IPS DF 19.7 (cell line): Measurements from ENCODE around the gene SPATA6L.
A peak's percentile ranks its signal among the peaks of the same experiment; 100 is the strongest.

Experiments
- DNase-seq: peaks from one replicate; pipeline ENCODE4 v3.0.0-alpha.2; 2013; ENCODE audit warnings: low read depth, low spot score

Gene SPATA6L, protein sequence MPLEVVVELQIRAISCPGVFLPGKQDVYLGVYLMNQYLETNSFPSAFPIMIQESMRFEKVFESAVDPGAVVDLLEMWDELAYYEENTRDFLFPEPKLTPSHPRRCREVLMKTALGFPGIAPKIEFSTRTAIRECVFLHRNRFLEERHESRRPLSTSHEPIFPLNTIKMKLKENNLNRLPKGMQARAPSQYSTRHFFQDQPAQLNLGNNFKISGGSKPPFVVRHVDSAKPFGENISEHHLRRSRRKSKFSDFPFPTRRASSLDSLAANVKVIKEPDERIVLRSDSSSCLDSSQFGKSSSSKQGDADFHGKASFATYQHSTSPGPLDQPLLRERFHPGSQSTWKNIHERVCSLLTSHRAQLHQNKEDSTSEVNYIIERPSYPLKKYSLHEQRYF

DNA sequence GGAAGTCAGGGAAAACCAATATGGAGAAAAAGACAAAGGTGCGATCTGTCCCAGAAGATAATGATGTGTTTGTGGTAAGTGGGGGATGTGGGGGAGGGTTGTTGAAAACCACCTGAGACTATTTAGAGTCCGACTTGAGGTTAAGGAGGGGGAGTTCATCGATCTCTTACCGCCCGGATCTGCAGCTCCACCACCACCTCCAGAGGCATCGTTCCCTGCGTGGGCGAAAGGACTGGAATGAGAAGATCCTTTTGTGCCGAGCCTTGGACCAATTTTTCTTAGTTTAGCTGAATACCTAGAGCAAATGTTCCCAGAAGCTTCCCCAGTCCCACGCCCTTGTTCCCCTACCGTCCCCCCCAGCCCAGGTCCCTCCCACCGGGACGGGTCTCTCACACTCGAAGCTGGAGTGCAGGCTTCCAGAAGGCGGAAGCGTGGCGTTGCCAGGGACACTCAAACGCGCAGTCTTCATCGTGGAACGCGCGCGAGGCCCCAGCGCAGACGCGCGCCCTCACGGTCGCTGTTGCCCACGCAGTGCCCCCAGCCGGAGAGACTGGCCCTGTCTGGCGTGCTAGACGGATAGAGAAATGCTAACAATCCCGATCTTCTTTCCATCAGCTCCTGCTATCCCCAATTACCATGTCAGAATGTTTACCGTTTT lies at the start of gene SPATA6L:
SPATA6L (minus strand) TSS at position 439 of the 658 bp plus-strand sequence; CDS start at position 209, 230 bp downstream.
- no peak for DNase-seq

DNA sequence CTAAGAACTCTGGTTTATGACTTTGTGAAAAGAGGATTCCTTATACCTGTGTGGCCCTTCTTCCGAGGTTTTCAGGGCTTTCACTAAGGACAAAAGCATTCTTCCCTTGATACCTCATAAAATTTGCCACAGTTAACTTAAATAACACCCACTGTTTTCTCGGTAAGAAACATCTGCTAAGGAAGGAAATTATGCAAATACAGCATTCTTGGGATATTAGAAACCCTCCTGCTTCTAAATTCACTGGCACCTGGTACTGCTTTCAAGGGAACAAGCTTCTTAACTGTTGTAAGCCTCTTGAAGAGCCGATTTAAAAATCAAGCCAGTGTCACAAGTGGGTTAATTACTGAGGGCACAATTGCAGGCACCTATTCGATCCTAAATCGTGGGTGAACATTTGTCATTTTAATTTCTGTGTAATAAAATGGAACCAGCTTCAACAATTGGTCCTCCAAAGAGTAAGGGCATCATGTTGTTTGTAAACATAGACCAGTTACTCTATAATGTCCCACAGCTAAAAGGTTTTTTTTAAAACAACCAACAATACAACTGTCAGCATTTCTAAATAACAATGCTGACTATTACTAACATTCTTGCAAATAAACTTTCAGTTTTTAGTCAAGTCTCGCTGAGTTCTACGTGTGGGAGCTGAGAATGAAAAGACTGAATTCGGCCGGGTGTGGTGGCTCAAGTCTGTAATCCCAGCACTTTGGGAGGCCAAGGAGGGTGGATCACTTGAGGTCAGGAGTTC lies 48.2 kb upstream of the SPATA6L start:
- no peak for DNase-seq

DNA sequence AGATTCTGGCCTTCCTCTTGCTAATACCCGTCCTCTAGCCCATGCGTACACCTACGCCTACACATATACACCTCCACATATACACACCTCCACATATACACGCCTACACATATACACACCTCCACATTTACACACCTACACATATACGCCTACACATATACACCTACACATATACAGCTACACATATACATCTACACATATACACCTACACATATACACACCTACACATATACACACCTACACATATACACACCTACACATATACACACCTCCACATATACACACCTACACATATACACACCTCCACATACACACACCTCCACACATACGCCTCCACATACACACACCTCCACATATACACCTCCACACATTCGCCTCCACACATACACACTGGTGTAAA lies 47.6 kb upstream of the SPATA6L start:
- no peak for DNase-seq

DNA sequence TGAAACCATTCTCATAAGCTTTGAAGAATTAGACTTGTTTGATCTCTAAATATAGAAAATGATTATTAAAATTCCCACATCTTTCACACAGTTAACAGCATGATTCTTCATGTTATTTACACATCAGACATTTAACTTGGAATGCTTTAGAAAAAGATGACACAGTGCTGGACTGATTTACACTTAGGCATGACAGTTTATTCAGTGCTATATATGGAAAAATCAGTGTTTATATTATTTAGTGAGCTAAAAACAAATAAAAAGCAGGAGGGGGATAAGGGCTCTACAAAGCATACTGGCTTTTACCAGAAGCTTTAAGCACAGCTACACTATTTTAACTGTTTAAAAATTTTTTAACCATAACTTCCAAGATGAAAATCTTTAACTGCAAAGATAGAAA lies 43.1 kb upstream of the SPATA6L start:
- no peak for DNase-seq

DNA sequence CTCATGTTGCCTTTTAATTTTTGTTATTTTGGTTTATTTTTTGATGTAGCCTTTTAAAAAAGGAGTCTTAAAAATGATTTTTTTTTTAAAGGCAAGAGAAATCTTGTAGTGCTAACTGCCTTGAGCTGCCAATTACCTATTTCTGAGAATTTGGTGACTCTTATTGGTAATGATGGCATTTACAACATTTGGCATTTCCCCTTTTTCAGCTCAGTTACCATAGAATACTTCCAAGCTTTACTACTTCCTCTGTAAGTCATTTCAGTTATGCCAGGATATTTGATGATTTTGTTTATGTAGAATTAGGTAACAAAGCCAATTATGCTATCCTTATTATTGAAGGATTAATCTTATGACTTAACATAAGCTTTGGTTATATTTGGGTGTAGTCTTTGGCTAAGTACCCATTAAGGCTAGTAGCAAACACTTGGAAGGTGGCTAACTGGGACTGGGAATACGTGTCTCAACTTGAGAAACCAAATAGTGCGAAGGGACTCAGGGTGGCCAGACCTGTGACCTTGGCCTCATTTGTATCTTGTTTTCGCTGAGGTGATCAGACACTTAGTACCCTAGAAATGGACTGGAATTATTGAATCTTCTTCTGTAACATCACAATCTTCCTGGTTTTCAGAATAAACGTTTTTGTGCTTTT lies 40.8 kb upstream of the SPATA6L start:
- no peak for DNase-seq

DNA sequence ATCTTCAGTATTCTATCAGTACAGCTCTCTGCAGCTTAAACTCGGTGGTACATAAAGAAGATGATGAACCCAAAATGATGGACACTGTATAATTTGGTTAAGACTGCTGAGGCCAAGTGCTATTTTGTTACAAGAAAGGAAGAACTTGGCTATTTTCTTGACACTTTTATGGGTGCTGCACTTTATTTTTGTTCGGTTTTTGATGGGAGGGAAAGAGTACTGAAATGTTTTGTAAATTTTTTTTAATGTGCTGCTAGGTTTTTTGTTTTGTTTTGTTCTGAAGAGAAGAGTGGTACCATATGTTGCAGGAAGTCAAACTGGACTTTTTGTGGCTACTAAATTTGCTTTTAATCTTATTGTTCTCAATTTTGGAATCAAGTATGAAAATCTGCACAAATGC lies 39.7 kb upstream of the SPATA6L start:
- no peak for DNase-seq

DNA sequence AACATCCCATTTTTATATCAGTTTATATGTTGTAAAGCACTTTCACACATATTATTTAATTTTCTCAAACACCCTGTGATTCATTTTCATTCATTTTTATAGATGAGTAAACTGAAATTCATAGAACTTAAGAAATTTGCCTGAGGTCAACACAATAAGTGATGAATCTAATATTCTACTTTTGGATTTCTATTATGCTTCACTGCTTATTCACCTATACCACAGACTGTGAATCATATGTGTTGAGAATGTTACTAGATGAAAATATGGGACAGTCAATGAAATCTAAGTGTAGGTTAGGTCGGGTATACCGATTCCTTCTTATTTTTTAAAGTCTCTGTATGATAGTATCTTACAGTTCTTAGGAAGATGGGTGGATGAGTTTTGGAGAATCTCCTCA lies 37.8 kb upstream of the SPATA6L start:
- no peak for DNase-seq

DNA sequence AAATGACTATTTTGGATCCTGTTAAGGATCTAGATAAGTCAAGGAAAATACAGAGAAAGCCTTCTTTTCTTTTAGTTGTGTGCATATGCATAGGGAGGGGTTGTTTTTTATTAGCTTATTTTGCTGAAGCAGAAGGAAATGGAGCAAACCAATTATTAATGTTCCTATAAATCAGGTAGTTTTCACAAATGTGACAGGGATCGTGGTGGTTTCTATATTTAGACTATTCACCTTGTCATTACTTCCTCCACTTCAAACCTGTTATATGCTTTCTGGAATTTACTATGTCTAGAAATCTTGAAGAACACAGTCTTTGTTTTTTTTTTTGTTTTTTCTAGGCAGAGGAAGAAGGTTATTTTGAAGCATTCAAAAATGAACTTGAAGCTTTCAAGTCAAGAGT lies 35.2 kb upstream of the SPATA6L start:
- DNase-seq: no peak

DNA sequence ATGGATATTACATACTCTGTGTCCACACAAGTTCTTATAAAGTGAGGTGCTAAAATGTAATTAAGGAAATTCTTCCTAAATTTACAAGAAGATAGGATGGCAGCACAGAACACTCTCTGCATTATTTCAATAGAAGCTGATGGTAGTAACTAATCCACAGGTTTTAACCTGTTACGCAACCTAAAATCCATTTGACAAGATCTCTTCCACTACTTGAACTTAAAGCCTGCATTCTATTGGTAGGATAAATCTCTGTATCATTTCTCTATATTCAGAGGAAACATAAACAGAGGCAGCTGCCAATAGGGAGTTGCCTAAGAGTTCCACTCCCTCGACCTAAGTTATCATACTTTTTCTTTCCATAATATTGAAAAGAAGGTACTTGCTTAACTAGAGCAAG lies 34.7 kb upstream of the SPATA6L start:
- DNase-seq: no peak

DNA sequence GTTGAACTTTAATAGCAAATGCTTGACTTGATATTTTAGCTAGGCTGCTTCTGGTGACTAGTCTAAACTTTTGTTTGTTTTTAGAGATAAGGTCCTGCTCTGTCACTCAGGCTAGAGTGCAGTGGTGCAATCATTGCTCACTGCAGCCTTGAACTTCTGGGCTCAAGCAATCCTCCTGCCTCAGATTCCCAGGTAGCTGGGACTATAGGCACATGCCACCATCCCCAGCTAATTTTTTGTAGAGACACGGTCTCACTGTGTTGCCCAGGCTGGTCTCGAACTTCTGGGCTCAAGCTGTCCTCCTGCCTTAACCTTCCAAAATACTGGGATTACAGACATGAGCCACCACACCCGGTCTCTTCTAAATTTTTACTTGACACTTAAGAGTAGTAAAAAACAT lies 33.8 kb upstream of the SPATA6L start:
- DNase-seq: no peak

DNA sequence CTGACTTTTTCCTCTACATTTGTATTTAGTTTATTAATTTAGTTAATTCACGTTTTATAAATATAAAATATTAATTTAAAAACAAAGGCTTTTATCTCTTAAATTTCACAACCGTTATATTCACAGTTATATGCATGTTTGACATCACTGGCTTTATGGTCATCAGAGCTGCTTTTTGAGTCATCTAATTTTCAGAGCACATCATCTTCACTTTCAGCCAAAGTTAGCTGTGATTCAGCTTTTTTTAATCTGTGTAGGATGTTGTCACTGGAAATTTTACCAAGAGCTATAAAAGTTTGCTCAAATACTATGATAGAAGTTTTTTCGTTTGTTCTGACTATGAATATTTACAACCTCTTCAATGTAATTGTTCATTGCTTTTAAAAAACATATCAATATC lies 25.5 kb upstream of the SPATA6L start:
- DNase-seq: no peak

DNA sequence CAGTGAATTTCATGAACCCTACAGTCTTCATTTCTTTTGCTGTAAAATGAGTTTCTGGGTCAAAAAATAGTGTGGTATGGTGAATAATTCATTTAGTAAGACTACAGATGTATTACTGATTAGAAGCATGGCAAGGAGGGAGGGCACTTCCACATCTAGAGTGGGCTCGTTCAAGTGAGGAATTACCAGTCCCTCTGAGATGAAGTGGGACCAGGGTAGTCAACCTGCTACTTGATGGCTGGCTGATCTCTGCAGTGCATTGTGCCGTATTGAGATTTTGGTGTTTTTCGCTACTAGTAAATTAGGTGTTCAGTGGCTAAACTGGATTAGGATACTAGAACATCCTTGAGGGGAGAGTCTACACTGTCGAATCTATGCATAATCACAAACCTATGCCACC lies 23.9 kb upstream of the SPATA6L start:
- no peak for DNase-seq

DNA sequence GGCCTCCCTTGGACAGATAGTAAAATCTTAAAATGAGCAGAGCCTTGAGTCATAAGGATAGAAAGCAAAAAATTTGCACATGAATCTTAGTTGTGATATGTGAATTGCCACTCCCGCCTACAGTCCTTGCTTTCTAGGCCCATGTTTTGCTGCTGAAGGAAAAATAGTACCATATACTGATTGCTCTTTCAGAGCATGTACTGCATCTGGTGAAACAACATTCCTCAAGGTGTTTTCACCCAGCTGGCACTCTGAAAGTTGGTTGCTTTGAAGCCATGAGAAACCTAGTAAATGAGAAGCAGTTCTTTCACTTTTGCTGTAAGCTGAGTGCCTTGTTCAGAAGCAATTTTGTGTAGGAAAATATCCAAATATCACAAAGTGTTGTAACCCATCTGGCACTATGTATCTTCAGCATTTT lies 23.4 kb upstream of the SPATA6L start:
- DNase-seq: no peak

DNA sequence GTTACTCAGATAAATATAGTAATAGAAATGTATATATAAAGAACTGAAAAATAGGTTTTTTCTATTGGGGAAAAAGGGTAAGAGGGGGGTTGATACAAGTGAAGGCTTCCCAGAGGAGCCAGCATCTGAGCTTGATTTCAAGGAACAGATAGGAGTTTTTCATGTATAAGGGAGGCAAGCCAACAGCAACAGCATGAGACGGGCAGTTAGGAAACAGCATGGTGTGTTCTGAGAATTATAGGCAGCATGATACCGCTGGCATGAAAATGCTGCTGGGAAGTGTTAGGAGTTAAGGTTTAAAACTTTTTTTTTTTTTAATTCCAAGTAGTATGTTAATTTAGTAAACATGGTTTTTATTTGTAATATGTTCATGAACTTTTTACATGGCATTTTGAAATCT lies 22.7 kb upstream of the SPATA6L start:
- DNase-seq: no peak

DNA sequence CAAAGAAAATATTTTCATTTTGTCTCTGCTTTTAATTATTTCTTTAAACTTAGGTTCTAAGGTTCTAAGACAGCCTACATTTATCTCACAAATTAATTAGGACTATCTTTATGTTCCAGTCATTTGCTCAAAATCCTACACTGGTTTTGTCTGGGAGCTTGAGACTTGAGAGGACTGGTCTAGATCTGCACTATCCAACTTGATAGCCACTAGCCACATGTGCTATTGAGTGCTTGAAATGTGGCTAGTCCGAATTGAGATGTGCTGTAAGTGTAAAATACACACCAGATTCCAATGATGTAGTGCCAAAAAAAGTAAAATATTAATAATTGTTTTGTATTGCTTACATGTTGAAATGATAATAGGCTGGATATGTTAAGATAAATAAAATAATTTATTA lies 20.3 kb upstream of the SPATA6L start:
- DNase-seq: no peak

DNA sequence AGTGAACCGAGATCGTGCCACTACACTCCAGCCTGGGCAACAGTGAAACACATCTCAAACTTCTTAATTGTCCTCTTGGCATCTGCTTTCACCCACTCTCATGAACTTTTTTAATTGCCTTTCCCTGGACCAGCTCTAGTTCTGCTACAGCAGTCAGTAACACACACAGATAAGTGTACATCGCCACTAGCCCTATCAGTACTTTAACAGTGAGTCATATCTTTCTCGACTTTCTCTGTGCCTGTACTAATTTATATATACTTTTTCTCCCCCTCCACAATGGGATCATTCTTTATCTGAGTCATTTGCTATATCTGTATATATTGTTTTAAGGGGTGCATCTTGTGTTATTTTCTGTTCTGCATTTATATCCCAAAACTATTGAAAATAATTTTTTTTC lies 19.8 kb upstream of the SPATA6L start:
- no peak for DNase-seq

DNA sequence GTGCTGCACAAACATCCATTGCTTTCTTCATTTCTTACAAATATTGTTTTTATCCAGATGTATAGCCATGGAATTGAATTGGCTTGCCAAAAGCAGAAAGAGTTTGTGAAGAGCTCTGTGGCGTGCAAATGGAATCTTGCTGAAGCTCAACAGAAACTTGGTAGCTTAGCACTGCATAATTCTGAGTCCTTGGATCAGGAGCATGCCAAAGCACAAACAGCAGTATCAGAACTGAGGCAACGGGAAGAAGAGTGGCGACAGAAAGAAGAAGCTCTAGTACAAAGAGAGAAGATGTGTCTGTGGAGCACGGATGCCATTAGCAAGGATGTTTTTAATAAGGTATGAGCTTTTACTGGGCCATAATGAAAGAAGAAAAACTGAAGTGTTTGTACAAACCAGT lies 18.5 kb upstream of the SPATA6L start:
- DNase-seq: no peak

DNA sequence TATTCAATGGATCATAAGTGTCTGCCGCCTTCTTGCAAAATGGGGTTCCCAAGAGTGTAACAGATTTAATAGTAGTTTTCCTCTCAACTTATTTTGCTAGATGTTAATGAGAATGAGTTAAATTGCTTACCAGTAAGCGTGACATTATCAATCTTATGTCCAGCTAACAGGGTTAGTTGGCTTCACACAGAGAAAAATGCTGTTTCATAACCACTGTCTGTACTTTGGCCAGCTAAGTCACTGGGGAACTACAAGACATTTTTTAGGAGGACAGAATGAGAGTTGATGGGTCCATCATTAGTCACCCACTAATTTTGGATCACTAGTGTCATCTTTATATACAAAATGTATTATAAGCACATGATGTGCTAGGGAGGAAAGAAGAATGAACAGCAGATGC lies 14.5 kb upstream of the SPATA6L start:
- no peak for DNase-seq

DNA sequence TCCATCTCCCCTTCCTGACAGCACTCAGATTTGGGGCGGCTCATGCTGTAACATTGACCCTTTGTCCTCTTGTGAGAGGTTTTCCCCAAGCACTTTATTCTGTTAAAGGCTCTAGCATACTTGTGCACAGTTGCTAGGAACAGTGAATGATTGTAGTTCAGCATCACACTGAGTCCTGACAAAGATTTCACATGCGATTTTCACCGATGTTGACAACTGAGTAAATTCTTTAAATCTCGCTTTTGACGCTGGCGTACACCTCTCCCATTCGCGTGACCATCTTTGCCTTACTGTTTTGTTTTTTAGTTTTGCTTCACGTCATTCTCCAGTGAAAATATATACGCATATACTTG lies 13.9 kb upstream of the SPATA6L start:
- DNase-seq: no peak

DNA sequence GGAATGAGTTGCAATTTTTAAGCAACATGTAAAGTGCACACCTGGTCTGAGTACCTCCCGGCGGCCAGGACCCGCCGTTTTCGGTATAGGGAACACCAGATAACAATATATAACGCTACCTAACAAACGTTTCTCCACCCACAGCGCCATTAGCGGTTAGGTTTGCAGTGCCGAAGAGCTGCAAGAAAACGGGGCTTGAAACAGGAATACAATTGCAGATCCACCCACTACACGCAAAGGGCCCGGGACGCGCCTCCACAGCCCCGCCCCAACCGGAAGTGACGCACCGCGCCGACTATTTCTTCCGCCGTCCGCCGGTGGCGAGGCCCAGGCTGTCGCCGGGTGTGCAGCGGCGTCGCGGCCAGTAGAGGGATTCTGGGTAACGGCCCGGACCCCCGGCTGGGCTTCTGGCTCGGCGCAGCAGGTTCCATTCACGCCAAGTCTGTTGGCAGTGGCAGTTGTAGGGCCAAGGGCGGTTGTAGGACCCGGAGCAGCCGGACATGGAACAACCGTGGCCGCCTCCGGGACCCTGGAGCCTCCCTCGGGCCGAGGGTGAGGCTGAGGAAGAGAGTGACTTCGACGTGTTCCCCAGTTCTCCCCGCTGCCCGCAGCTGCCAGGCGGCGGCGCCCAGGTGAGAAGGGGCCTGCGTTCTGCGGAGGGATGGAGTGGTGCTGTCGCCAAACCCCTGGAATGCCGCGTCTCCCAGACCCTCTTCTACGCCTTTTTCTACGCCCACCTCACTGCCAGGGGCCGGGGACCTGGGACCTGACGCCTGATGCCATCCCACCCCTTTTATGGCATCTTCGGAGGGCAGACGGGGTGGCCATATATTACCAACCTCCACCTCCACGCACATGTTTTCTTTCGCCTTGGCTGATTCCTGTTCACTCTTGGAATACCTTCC lies 13.2 kb upstream of the SPATA6L start, which contains the start of gene CDC37L1:
CDC37L1 (plus strand) TSS at position 302 of the 905 bp plus-strand sequence; CDS start at position 501, 199 bp downstream.
- peak; percentile 75 for DNase-seq

DNA sequence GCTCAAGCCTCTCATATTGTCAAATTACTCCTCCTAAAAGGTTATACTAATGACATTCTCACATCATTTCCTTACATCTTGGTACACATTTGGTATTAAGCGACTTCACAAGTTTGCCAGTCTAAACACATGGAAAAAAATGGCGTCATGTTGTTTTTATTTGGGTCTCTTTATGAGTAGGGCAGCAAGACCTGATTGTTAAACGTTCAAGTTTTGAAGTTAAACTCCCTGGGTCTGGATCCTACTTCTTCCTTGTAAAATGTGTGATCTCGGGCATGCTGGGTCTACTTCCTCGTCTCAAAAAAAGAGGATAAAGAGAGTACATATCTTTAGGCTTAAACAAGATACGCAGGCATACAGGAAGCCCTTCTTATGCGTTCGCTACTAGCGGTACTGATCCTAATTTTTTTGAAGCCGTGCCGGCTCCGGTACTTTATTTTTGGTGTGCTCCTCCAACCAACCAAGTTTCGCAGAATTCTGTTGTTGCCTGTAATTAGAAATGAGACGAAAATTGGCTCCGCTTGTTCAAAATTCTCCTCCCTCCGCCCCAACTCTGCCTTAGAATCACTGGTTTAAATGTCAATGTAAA lies 12.5 kb upstream of the SPATA6L start:
- DNase-seq: no peak
